IPS-18a (cell line): ENCODE results near the gene KSR2.
"Not testable (repeated sequence)": the region's sequence is repeated elsewhere in the genome, so short reads cannot be mapped to it uniquely, and the experiment has no call there.

Source experiments
- H3K27ac ChIP-seq: one replicate; pipeline ENCODE4 v1.5.1; 2013; ENCODE audit warnings: low read length
- H3K27me3 ChIP-seq: one replicate; pipeline ENCODE4 v1.6.1; 2013; ENCODE audit warnings: mild to moderate bottlenecking, low read length; ENCODE audit not compliant: control insufficient read depth, insufficient read depth
- H3K36me3 ChIP-seq: one replicate; pipeline ENCODE4 v1.6.1; 2013; ENCODE audit warnings: low read depth, low read length; ENCODE audit not compliant: control insufficient read depth
- H3K4me1 ChIP-seq: one replicate; pipeline ENCODE4 v1.6.1; 2013; ENCODE audit warnings: low read depth, low read length; ENCODE audit not compliant: control insufficient read depth
- H3K4me3 ChIP-seq: one replicate; pipeline ENCODE4 v1.5.1; 2013; ENCODE audit warnings: low read length
- H3K9ac ChIP-seq: one replicate; pipeline ENCODE4 v1.6.1; 2013; ENCODE audit warnings: mild to moderate bottlenecking, low read length, moderate library complexity
- H3K9me3 ChIP-seq: one replicate; pipeline ENCODE4 v1.6.1; 2013; ENCODE audit warnings: low read depth, low read length; ENCODE audit not compliant: control insufficient read depth

KSR2 gene

GRCh38 chr12:117645473-117645872 is 323.3 kb downstream of the KSR2 start:
- Histone ChIP-seq H3K27me3 (no peaks in the 10 kb centered on the region), H3K4me3 (no peak overlapping the region), H3K9me3 (no peaks in the 10 kb centered on the region), H3K27ac (no peak overlapping the region), H3K36me3 (no peaks in the 10 kb centered on the region), H3K9ac (no peak overlapping the region), H3K4me1 (no peaks in the 10 kb centered on the region)

GRCh38 chr12:117643971-117644370 is 324.8 kb downstream of the KSR2 start:
- H3K9ac ChIP-seq, result no peak overlapping the region
- H3K4me1 ChIP-seq, result no peaks in the 10 kb centered on the region
- no peaks in the 10 kb centered on the region for H3K9me3 ChIP-seq
- H3K4me3 ChIP-seq, result no peak overlapping the region
- no peaks in the 10 kb centered on the region for H3K27me3 ChIP-seq
- no peaks in the 10 kb centered on the region for H3K36me3 ChIP-seq
- H3K27ac ChIP-seq, result no peak overlapping the region

GRCh38 chr12:117641885-117642284 is 326.9 kb downstream of the KSR2 start:
- no peak overlapping the region for H3K27ac ChIP-seq

GRCh38 chr12:117640511-117640910 is 328.3 kb downstream of the KSR2 start:
- H3K4me1 ChIP-seq, result no peaks in the 10 kb centered on the region
- H3K9ac ChIP-seq, result no peak overlapping the region
- H3K27ac ChIP-seq, result no peak overlapping the region
- no peaks in the 10 kb centered on the region for H3K27me3 ChIP-seq
- H3K36me3 ChIP-seq, result no peaks in the 10 kb centered on the region
- H3K4me3 ChIP-seq, result no peak overlapping the region
- H3K9me3 ChIP-seq, result peaks cover 3% of the 10 kb centered on the region

More at GRCh38 chr12:117641885-117642284, 326.9 kb downstream of the KSR2 start:
- Histone ChIP-seq H3K36me3 (no peaks in the 10 kb centered on the region), H3K9ac (no peak overlapping the region), H3K4me1 (no peaks in the 10 kb centered on the region), H3K9me3 (peaks cover 3% of the 10 kb centered on the region), H3K27me3 (no peaks in the 10 kb centered on the region), H3K4me3 (no peak overlapping the region)

GRCh38 chr12:117629454-117629853 is 339.3 kb downstream of the KSR2 start:
- H3K9ac ChIP-seq, result no peak overlapping the region
- H3K9me3 ChIP-seq, result no peaks in the 10 kb centered on the region
- no peaks in the 10 kb centered on the region for H3K4me1 ChIP-seq
- H3K27me3 ChIP-seq, result no peaks in the 10 kb centered on the region
- no peaks in the 10 kb centered on the region for H3K36me3 ChIP-seq
- no peak overlapping the region for H3K4me3 ChIP-seq
- H3K27ac ChIP-seq, result no peak overlapping the region

GRCh38 chr12:117628711-117629110 is 340.1 kb downstream of the KSR2 start:
- H3K27me3 ChIP-seq, H3K9me3 ChIP-seq, H3K4me1 ChIP-seq, H3K9ac ChIP-seq, H3K27ac ChIP-seq, H3K36me3 ChIP-seq: not testable (repeated sequence)
- H3K4me3 ChIP-seq, result peak overlapping the region; percentile 38

- no peaks in the 10 kb centered on the region for H3K4me1 ChIP-seq
- H3K9ac ChIP-seq, result no peak overlapping the region
- no peak overlapping the region for H3K4me3 ChIP-seq
- no peaks in the 10 kb centered on the region for H3K36me3 ChIP-seq
- no peak overlapping the region for H3K27ac ChIP-seq
- H3K27me3 ChIP-seq, result no peaks in the 10 kb centered on the region
- no peaks in the 10 kb centered on the region for H3K9me3 ChIP-seq
Observed at GRCh38 chr12:117622741-117623140, 346.0 kb downstream of the KSR2 start.

- no peaks in the 10 kb centered on the region for H3K9me3 ChIP-seq
- no peaks in the 10 kb centered on the region for H3K27me3 ChIP-seq
- H3K4me1 ChIP-seq, result no peaks in the 10 kb centered on the region
- no peaks in the 10 kb centered on the region for H3K36me3 ChIP-seq
- H3K27ac ChIP-seq, result no peak overlapping the region
- H3K9ac ChIP-seq, result no peak overlapping the region
- H3K4me3 ChIP-seq, result no peak overlapping the region
Observed at GRCh38 chr12:117622087-117622486, 346.7 kb downstream of the KSR2 start.

- Histone ChIP-seq H3K4me3 (no peak overlapping the region), H3K36me3 (no peaks in the 10 kb centered on the region), H3K4me1 (no peaks in the 10 kb centered on the region), H3K27ac (no peak overlapping the region), H3K9ac (no peak overlapping the region), H3K27me3 (no peaks in the 10 kb centered on the region), H3K9me3 (no peaks in the 10 kb centered on the region)
Observed at GRCh38 chr12:117607778-117608177, 361.0 kb downstream of the KSR2 start.

GRCh38 chr12:117606945-117607344 is 361.8 kb downstream of the KSR2 start:
- Histone ChIP-seq H3K9ac (no peak overlapping the region), H3K9me3 (no peaks in the 10 kb centered on the region), H3K36me3 (no peaks in the 10 kb centered on the region), H3K4me3 (no peak overlapping the region), H3K27ac (no peak overlapping the region), H3K4me1 (no peaks in the 10 kb centered on the region), H3K27me3 (no peaks in the 10 kb centered on the region)

GRCh38 chr12:117606024-117606423 is 362.8 kb downstream of the KSR2 start:
- H3K27me3 ChIP-seq, result no peaks in the 10 kb centered on the region
- H3K9ac ChIP-seq, result no peak overlapping the region
- H3K36me3 ChIP-seq, result no peaks in the 10 kb centered on the region
- H3K4me1 ChIP-seq, result no peaks in the 10 kb centered on the region
- no peaks in the 10 kb centered on the region for H3K9me3 ChIP-seq
- H3K27ac ChIP-seq, result no peak overlapping the region
- no peak overlapping the region for H3K4me3 ChIP-seq

GRCh38 chr12:117603316-117604113 is 365.3 kb downstream of the KSR2 start:
- no peak overlapping the region for H3K27ac ChIP-seq
- no peaks in the 10 kb centered on the region for H3K9me3 ChIP-seq
- no peaks in the 10 kb centered on the region for H3K36me3 ChIP-seq
- H3K4me1 ChIP-seq, result peaks cover 4% of the 10 kb centered on the region
- H3K4me3 ChIP-seq, result no peak overlapping the region
- no peaks in the 10 kb centered on the region for H3K27me3 ChIP-seq
- H3K9ac ChIP-seq, result no peak overlapping the region
